Stomach (tissue), 9 donors: ENCODE data around the gene PPP1R12B. TPM values are rescaled to one million over a fixed set of nuclear protein-coding genes. Genes with fewer than 3 reads are reported as not detected.
A peak's percentile ranks its signal among the peaks of the same experiment; 100 is the strongest.
"Not testable (repeated sequence)": the region's sequence is repeated elsewhere in the genome, so short reads cannot be mapped to it uniquely, and the experiment has no call there.

Experiments used
- DNase-seq, 2 donors: peaks; one replicate each; pipeline versions ENCODE4 v3.0.0 to v3.0.0-alpha.2; 2013 to 2019
- H3K27ac ChIP-seq, 5 donors: fragments of 200-600 bp in 4 of 5; sonication (generic) in 4 of 5; one replicate each; pipeline ENCODE4 v1.5.1; 2013 to 2019; ENCODE audit warnings: mild to moderate bottlenecking in 1 of 5, moderate library complexity in 1 of 5
- H3K27me3 ChIP-seq, 3 donors: fragments of 200-600 bp; sonication (generic); one replicate each; pipeline ENCODE4 v1.5.1; 2017 to 2019; ENCODE audit warnings: mixed run types in 1 of 3
- H3K36me3 ChIP-seq, 4 donors: fragments of 200-600 bp; sonication (generic); 1 replicate in 3 of 4; 2 replicates in 1 of 4; pipeline ENCODE4 v1.5.1; 2016 to 2019
- H3K4me1 ChIP-seq, 4 donors: fragments of 200-600 bp; sonication (generic); one replicate each; pipeline ENCODE4 v1.5.1; 2016 to 2019
- H3K4me3 ChIP-seq, 4 donors: fragments of 200-600 bp; sonication (generic) in 3 of 4; one replicate each; pipeline ENCODE4 v1.5.1; 2016 to 2019; ENCODE audit warnings: mild to moderate bottlenecking in 1 of 4
- H3K9me3 ChIP-seq, 4 donors: fragments of 200-600 bp; sonication (generic); one replicate each; pipeline ENCODE4 v1.5.1; 2016 to 2019
- CTCF ChIP-seq, 7 experiments: fragments of 450-650 bp in 4 of 7; fragments of 200-600 bp in 3 of 7; sonication (generic) in 3 of 7; IDR thresholded peaks; one replicate each; pipeline ENCODE4 v1.5.1; 2016 to 2019; ENCODE audit warnings: antibody characterized with exemption in 7 of 7, control low read depth in 2 of 7, mild to moderate bottlenecking in 1 of 7
- EP300 ChIP-seq: sonication (generic); formaldehyde crosslinking; IDR thresholded peaks from one replicate; pipeline ENCODE4 v1.6.1; 2017; ENCODE audit warnings: antibody characterized with exemption
- POLR2A ChIP-seq, 4 donors: fragments of 450-650 bp; IDR thresholded peaks; one replicate each; pipeline ENCODE4 v1.6.1; 2016; ENCODE audit warnings: antibody characterized with exemption in 4 of 4, control low read depth in 2 of 4, mild to moderate bottlenecking in 1 of 4, moderate library complexity in 1 of 4
- POLR2AphosphoS5 ChIP-seq, 3 donors: sonication (generic); formaldehyde crosslinking; IDR thresholded peaks; one replicate each; pipeline ENCODE4 v1.6.1; 2016; ENCODE audit warnings: antibody characterized with exemption in 3 of 3
- WGBS, 5 donors: extraction: QIAGEN DNeasy Blood & Tissue Kit in 3 of 5; methylation state at CpG; one replicate each; pipeline versions ENCODE4 v1.1.5 to v1.1.7; 2013 to 2018; 5-methylcytosine and 5-hydroxymethylcytosine counted together
- intact Hi-C: fragments of 100-400 bp; cut with DNase I; formaldehyde crosslinking; loops from one replicate; pipeline ENCODE4 v1.15.1; 2023; ENCODE audit warnings: low total_unique reads
- polyA plus RNA-seq, 3 donors: library from polyadenylated mRNA; stranded (reverse); fragments of 200-250 nt; gene quantifications; one replicate each; pipeline ENCODE4 v1.2.3, GENCODE V29; 2013
- total RNA-seq, 5 donors: library from RNA; depleted of rRNA; stranded (reverse); fragments of >200 nt; gene quantifications; one replicate each; pipeline versions ENCODE4 v1.1.0 to v1.2.3, GENCODE V29; 2014 to 2016
- donor health status: healthy with polysubstance abuse.
- donor health status: Bipolar disorder and iron deficiency.
- donor health status: healthy.

The PPP1R12B gene
- total and polyA plus RNA-seq, 8 donors = 9.7 to 352 (median 96.0) TPM

GRCh38 chr1:202599669-202600431 is 251.4 kb downstream of the PPP1R12B start:
- peaks cover 0 to 7% (median 3%) of the 10 kb centered on the region in 4 donors for H3K4me1 ChIP-seq
- no peaks in the 10 kb centered on the region for H3K27me3 ChIP-seq
- intact Hi-C loops = no loop called here
- WGBS, 5 donors = 45 to 69% (median 49%) methylated on average over 10 to 16 of the region's 16 CpGs
- TF ChIP-seq POLR2A (IDR thresholded peaks at IDR 0.05) (no peak), EP300 (no peak), POLR2AphosphoS5 (IDR thresholded peaks at IDR 0.05) (peak in 1 of 3 donors; percentile 34), CTCF (IDR thresholded peaks at IDR 0.05) (peak in 5 of 7 experiments; percentile 50 to 60 (median 53))
- H3K27ac ChIP-seq = peak overlapping the region in 3 of 5 donors; percentile 28 to 52 (median 29)
- no peaks in the 10 kb centered on the region for H3K9me3 ChIP-seq
- peaks cover 5 to 32% (median 28%) of the 10 kb centered on the region in 4 donors for H3K36me3 ChIP-seq
- DNase-seq = peak; percentile 37 to 88
- no peak overlapping the region for H3K4me3 ChIP-seq

- 82 to 91% (median 84%) methylated on average over 8 to 10 of the region's 10 CpGs for WGBS, 5 donors
- peaks cover 5 to 36% (median 34%) of the 10 kb centered on the region in 4 donors for H3K36me3 ChIP-seq
- no peak for TF ChIP-seq EP300
- TF ChIP-seq POLR2A (IDR thresholded peaks at IDR 0.05) = no peak
- peaks cover 0 to 7% (median 3%) of the 10 kb centered on the region in 4 donors for H3K4me1 ChIP-seq
- intact Hi-C loops = no loop called here
- H3K9me3 ChIP-seq = no peaks in the 10 kb centered on the region
- no peak overlapping the region for H3K4me3 ChIP-seq
- no peak for DNase-seq
- H3K27ac ChIP-seq = no peak overlapping the region
- H3K27me3 ChIP-seq = no peaks in the 10 kb centered on the region
These were observed 252.0 kb downstream of the PPP1R12B start for GRCh38 chr1:202600432-202601041.

- 81 to 96% (median 93%) methylated on average over 2 of the region's 2 CpGs for WGBS, 5 donors
These were observed 254.9 kb downstream of the PPP1R12B start for GRCh38 chr1:202603435-202603834.

GRCh38 chr1:202605515-202605914 is 257.0 kb downstream of the PPP1R12B start:
- Histone ChIP-seq H3K27ac (no peak overlapping the region), H3K4me3 (no peak overlapping the region), H3K4me1 (no peaks in the 10 kb centered on the region), H3K36me3 (peaks cover 5 to 50% (median 33%) of the 10 kb centered on the region in 4 donors), H3K9me3 (no peaks in the 10 kb centered on the region), H3K27me3 (no peaks in the 10 kb centered on the region)
- intact Hi-C loops = no loop called here
- TF ChIP-seq EP300 (no peak), CTCF (IDR thresholded peaks at IDR 0.05) (no peak), POLR2A (IDR thresholded peaks at IDR 0.05) (no peak), POLR2AphosphoS5 (IDR thresholded peaks at IDR 0.05) (no peak)
- WGBS, 5 donors = 79 to 87% (median 84%) methylated on average over 5 of the region's 5 CpGs
- DNase-seq = no peak

More at GRCh38 chr1:202603435-202603834, 254.9 kb downstream of the PPP1R12B start:
- no peaks in the 10 kb centered on the region for H3K27me3 ChIP-seq
- DNase-seq = no peak
- peaks cover 0 to 7% (median 3%) of the 10 kb centered on the region in 4 donors for H3K4me1 ChIP-seq
- H3K9me3 ChIP-seq = no peaks in the 10 kb centered on the region
- H3K27ac ChIP-seq = no peak overlapping the region
- TF ChIP-seq EP300 = no peak
- TF ChIP-seq POLR2AphosphoS5 (IDR thresholded peaks at IDR 0.05) = no peak
- no peak for TF ChIP-seq POLR2A (IDR thresholded peaks at IDR 0.05)
- intact Hi-C loops = no loop called here
- no peak overlapping the region for H3K4me3 ChIP-seq
- peaks cover 5 to 50% (median 35%) of the 10 kb centered on the region in 4 donors for H3K36me3 ChIP-seq

GRCh38 chr1:202612036-202612435 is 263.5 kb downstream of the PPP1R12B start:
- H3K4me3 ChIP-seq, intact Hi-C loops, DNase-seq, H3K9me3 ChIP-seq, H3K36me3 ChIP-seq, H3K27me3 ChIP-seq, H3K27ac ChIP-seq: not testable (repeated sequence)
- 96 to 100% (median 98%) methylated on average over 3 of the region's 3 CpGs for WGBS, 5 donors
- peaks cover 12 to 26% (median 17%) of the 10 kb centered on the region in 4 donors for H3K4me1 ChIP-seq
